PFSK-1 (cell line): ENCODE results near the gene ABHD6.

Experiments
- FOXP2 ChIP-seq: optimal IDR thresholded peaks from 2 replicates; pipeline ENCODE3; 2011; ENCODE audit warnings: borderline replicate concordance, control low read depth, inconsistent platforms; ENCODE audit not compliant: insufficient read depth; ENCODE audit errors: extremely low read length, extremely low read depth
- POLR2AphosphoS5 ChIP-seq: IDR thresholded peaks from 2 replicates; pipeline ENCODE4 v1.6.1; 2012; ENCODE audit warnings: low read depth, mild to moderate bottlenecking, control low read depth, low read length, moderate library complexity
- SIN3A ChIP-seq: IDR thresholded peaks from 2 replicates; pipeline ENCODE4 v1.6.1; 2012; ENCODE audit warnings: mild to moderate bottlenecking, low read length, moderate library complexity, borderline replicate concordance; ENCODE audit not compliant: insufficient read depth
- TAF1 ChIP-seq: IDR thresholded peaks from 2 replicates; pipeline ENCODE4 v1.6.1; 2012; ENCODE audit warnings: low read length, control low read depth, borderline replicate concordance; ENCODE audit not compliant: insufficient read depth
- TF ChIP-seq, protein P1 (sequence below), 2 experiments: IDR thresholded peaks; 2 replicates each; pipeline versions ENCODE4 v1.6.1 to v1.8.0; 2011 to 2012; ENCODE audit warnings: low read depth in 2 of 2, low read length in 2 of 2, control low read depth in 1 of 2, inconsistent platforms in 1 of 2, mild to moderate bottlenecking in 1 of 2, moderate library complexity in 1 of 2; ENCODE audit not compliant: insufficient read depth in 1 of 2

Gene ABHD6

GRCh38 chr3:58190291-58190690 is 47.3 kb upstream of the ABHD6 start:
- TF ChIP-seq SIN3A (no peak), TAF1 (no peak), FOXP2 (no peak), POLR2AphosphoS5 (no peak)
- TF ChIP-seq, protein P1, sequence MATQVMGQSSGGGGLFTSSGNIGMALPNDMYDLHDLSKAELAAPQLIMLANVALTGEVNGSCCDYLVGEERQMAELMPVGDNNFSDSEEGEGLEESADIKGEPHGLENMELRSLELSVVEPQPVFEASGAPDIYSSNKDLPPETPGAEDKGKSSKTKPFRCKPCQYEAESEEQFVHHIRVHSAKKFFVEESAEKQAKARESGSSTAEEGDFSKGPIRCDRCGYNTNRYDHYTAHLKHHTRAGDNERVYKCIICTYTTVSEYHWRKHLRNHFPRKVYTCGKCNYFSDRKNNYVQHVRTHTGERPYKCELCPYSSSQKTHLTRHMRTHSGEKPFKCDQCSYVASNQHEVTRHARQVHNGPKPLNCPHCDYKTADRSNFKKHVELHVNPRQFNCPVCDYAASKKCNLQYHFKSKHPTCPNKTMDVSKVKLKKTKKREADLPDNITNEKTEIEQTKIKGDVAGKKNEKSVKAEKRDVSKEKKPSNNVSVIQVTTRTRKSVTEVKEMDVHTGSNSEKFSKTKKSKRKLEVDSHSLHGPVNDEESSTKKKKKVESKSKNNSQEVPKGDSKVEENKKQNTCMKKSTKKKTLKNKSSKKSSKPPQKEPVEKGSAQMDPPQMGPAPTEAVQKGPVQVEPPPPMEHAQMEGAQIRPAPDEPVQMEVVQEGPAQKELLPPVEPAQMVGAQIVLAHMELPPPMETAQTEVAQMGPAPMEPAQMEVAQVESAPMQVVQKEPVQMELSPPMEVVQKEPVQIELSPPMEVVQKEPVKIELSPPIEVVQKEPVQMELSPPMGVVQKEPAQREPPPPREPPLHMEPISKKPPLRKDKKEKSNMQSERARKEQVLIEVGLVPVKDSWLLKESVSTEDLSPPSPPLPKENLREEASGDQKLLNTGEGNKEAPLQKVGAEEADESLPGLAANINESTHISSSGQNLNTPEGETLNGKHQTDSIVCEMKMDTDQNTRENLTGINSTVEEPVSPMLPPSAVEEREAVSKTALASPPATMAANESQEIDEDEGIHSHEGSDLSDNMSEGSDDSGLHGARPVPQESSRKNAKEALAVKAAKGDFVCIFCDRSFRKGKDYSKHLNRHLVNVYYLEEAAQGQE (IDR thresholded peaks at IDR 0.05; ENCODE audit: insufficient read depth in 1 of 2, low read depth in 2 of 2, low read length in 2 of 2): no peak

GRCh38 chr3:58190882-58191281 is 46.7 kb upstream of the ABHD6 start:
- TF ChIP-seq POLR2AphosphoS5 (no peak), TAF1 (no peak), SIN3A (no peak), FOXP2 (no peak)
- TF ChIP-seq, protein P1 (IDR thresholded peaks at IDR 0.05; ENCODE audit: insufficient read depth in 1 of 2, low read depth in 2 of 2, low read length in 2 of 2): no peak

DNA sequence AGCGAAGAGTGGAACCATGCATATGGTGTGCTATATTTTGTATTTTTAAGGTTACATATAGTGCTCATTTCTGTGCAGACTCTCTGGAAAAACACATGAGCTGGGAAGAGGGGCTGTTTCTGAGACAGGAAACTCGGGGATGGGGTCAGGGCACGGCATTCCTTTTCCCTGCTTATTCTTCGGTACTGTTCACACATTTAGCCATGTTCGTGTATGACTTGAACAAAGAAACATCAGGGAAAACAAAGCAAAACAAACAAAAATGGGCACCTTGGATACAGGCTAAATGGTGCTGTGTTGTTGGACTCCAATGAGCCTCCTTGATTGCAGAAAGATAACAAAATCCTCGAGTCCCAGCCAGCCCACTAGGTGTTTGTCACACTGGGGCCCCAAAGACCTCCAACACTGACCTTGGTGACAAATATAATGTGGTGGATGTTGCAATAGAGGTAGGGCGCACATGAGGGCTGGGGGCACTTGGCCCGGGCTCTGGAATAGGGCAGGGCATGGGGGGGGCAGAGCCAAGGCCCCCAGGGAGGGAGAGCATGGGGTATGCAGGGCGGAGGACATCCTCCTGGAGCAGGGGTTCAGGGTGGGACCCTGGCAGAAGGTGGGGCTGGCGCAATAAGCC is 46.1 kb upstream of the ABHD6 start:
- TF ChIP-seq FOXP2: no peak
- TF ChIP-seq, protein P1 (IDR thresholded peaks at IDR 0.05; ENCODE audit: insufficient read depth in 1 of 2, low read depth in 2 of 2, low read length in 2 of 2): no peak
- TF ChIP-seq TAF1: no peak
- no peak for TF ChIP-seq POLR2AphosphoS5
- TF ChIP-seq SIN3A: no peak

DNA sequence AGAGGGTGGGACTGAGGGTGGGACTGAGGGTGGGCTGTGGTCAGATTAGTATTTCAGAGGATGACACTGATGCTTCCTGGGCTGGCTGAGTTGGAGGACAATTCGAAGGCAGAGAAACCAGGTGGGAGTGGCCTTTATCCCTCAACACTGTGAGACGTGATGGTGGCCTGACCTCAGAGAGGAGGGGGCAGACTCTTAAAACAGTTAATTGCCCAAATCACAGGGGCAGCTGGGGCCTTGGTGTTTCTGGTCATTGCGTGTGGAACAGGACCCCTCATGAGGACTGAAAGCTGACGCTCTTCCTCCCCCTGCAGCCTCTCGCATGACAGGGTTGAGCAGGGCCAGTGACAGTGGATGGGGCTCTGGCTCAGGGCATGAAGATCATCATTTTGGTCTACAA is 45.5 kb upstream of the ABHD6 start:
- TF ChIP-seq, protein P1 (IDR thresholded peaks at IDR 0.05; ENCODE audit: insufficient read depth in 1 of 2, low read depth in 2 of 2, low read length in 2 of 2): no peak
- TF ChIP-seq SIN3A (no peak), FOXP2 (no peak), POLR2AphosphoS5 (no peak), TAF1 (no peak)
